Measurements from ENCODE around the gene C20orf144. TPM values are rescaled to one million over a fixed set of nuclear protein-coding genes. Genes with fewer than 3 reads are reported as not detected.

Gene C20orf144
- total and polyA plus RNA-seq, 9 of the 15 experiments (the other 6 are each of a cell fraction or from before 2014, with no cell fraction given) = 0.04 to 0.23 (median 0.11) TPM; not detected in 2

DNA sequence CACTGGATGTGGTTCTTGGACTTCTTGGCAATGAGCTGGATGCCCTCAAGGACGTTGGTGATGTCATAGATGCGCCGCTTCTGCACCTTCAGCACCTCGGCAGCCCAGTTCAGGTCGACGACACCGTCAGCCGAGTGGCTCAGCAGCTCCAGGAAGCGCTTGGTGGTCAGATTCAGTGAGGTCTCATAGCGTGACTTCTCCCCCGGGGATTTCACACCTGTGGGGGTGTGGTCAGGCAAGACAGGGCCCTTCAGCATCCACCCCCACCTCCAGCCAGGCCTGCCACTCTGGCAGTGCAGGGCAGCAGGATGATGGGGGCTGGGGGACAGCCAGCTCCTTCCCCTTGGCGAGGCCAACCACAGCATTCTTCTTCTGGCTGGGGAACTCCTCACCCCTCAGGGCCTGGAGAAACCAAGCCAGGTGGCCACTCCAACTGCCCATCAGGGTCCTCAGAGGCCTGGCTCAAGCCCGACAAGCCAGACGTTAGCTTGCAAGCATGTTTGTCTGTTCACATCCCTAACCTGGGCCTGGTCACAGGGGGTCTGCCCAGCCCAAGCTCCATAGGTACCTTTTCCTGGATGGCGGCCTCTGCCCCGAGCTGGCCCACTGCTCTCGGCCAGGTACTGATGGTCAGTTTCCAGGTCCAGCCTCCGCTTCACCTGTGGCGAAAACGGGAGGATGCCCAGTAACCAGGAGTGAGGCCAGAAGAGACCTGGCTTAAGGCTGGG is 17.8 kb downstream of the C20orf144 start:
- H3K27me3 ChIP-seq (ENCODE audit: control insufficient read depth in 2 of 2, insufficient read depth in 2 of 2, low read length in 2 of 2) = no peaks in the 10 kb centered on the region
- peaks cover 6 to 44% of the 10 kb centered on the region in 2 experiments for H3K4me1 ChIP-seq (replicated peaks in 1 of 2; ENCODE audit: control insufficient read depth in 2 of 2, insufficient read depth in 2 of 2, low read length in 2 of 2)
- no peak for TF ChIP-seq ZNF695 (CRISPR knock-in tag; IDR thresholded peaks at IDR 0.05)
- TF ChIP-seq, protein P1, sequence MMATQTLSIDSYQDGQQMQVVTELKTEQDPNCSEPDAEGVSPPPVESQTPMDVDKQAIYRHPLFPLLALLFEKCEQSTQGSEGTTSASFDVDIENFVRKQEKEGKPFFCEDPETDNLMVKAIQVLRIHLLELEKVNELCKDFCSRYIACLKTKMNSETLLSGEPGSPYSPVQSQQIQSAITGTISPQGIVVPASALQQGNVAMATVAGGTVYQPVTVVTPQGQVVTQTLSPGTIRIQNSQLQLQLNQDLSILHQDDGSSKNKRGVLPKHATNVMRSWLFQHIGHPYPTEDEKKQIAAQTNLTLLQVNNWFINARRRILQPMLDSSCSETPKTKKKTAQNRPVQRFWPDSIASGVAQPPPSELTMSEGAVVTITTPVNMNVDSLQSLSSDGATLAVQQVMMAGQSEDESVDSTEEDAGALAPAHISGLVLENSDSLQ (IDR thresholded peaks at IDR 0.05) = no peak
- TF ChIP-seq POLR2B (IDR thresholded peaks at IDR 0.05; ENCODE audit: low read depth, partially characterized antibody) = no peak
- TF ChIP-seq XRCC5 (IDR thresholded peaks at IDR 0.05; ENCODE audit: low read depth, low read length) = no peak
- no peak for TF ChIP-seq NELFE (IDR thresholded peaks at IDR 0.05; ENCODE audit: insufficient read depth, insufficient read length)
- no peak for TF ChIP-seq ZNF263 (CRISPR knock-in tag; IDR thresholded peaks at IDR 0.05; ENCODE audit: borderline replicate concordance)
- TF ChIP-seq CREM (IDR thresholded peaks at IDR 0.05; ENCODE audit: low read depth) = no peak
- TF ChIP-seq NFE2L1 (tag; IDR thresholded peaks at IDR 0.05; ENCODE audit: borderline replicate concordance, low read depth) = no peak
- TF ChIP-seq, protein P2, sequence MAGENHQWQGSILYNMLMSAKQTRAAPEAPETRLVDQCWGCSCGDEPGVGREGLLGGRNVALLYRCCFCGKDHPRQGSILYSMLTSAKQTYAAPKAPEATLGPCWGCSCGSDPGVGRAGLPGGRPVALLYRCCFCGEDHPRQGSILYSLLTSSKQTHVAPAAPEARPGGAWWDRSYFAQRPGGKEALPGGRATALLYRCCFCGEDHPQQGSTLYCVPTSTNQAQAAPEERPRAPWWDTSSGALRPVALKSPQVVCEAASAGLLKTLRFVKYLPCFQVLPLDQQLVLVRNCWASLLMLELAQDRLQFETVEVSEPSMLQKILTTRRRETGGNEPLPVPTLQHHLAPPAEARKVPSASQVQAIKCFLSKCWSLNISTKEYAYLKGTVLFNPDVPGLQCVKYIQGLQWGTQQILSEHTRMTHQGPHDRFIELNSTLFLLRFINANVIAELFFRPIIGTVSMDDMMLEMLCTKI (IDR thresholded peaks at IDR 0.05; ENCODE audit: partially characterized antibody) = no peak
- no peak for TF ChIP-seq ELF4 (CRISPR knock-in tag; IDR thresholded peaks at IDR 0.05)
- TF ChIP-seq ZNF24 (IDR thresholded peaks at IDR 0.05) = no peak
- no peak for TF ChIP-seq EZH2 (IDR thresholded peaks at IDR 0.05; ENCODE audit: borderline replicate concordance, low read depth, low read length)
- TF ChIP-seq TCF3 (CRISPR knock-in tag; IDR thresholded peaks at IDR 0.05) = no peak
- TF ChIP-seq NCOR1 (IDR thresholded peaks at IDR 0.05) = no peak
- TF ChIP-seq POLR2G (IDR thresholded peaks at IDR 0.05; ENCODE audit: low read depth, low read length) = peak; percentile 56; the same call in 1 of the 2 replicates
- no peak for TF ChIP-seq SOX6 (IDR thresholded peaks at IDR 0.05)
- TF ChIP-seq, protein P3, sequence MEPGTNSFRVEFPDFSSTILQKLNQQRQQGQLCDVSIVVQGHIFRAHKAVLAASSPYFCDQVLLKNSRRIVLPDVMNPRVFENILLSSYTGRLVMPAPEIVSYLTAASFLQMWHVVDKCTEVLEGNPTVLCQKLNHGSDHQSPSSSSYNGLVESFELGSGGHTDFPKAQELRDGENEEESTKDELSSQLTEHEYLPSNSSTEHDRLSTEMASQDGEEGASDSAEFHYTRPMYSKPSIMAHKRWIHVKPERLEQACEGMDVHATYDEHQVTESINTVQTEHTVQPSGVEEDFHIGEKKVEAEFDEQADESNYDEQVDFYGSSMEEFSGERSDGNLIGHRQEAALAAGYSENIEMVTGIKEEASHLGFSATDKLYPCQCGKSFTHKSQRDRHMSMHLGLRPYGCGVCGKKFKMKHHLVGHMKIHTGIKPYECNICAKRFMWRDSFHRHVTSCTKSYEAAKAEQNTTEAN (CRISPR knock-in tag; IDR thresholded peaks at IDR 0.05) = no peak
- TF ChIP-seq FOXP1 (CRISPR knock-in tag; IDR thresholded peaks at IDR 0.05) = no peak

More for the DNA sequence above, 17.8 kb downstream of the C20orf144 start:
- no peaks in the 10 kb centered on the region for H3K9me3 ChIP-seq (replicated peaks; ENCODE audit: control insufficient read depth, insufficient read depth, low read depth, low read length)
- H3K4me2 ChIP-seq (ENCODE audit: insufficient read depth, low read length) = no peak overlapping the region
- FAIRE-seq (no peak), ATAC-seq (no peak), DNase-seq (ENCODE audit: extremely low read depth in 1 of 4, low spot score in 3 of 4) (peak in 1 of 4 experiments; percentile 7)
- H3K27ac ChIP-seq (ENCODE audit: extremely low read depth, low read depth, low read length) = no peak overlapping the region
- no peak overlapping the region for H3K4me3 ChIP-seq
- H3K79me2 ChIP-seq (ENCODE audit: control insufficient read depth, insufficient read depth, low read length) = peaks cover 28% of the 10 kb centered on the region
- H3K9ac ChIP-seq (ENCODE audit: insufficient read depth in 1 of 2, low read depth in 2 of 2, low read length in 2 of 2) = peak overlapping the region in 1 of 2 experiments; percentile 61; a peak in 2 of 4 replicates
- POLR2A ChIA-PET = interaction anchor here (0.5 to 2.2 kb wide), 11 partner anchors 9 to 493 kb away, joined by 3 to 11 read pairs (median 4); partner anchors contain the start of genes ACTL10, PXMP4 and ZNF341
- intact Hi-C loops (cut with micrococcal nuclease) = no loop called here
- no TSS peak for BruUV-seq (replicated peaks)
- CTCF ChIA-PET (ENCODE audit: low intra/inter-chr PET ratio) = no interaction called here
- no peak overlapping the region for H2AFZ ChIP-seq (ENCODE audit: low read depth, low read length)
- in situ Hi-C loops (cut with MboI) = no loop called here
- peaks cover 57% of the 10 kb centered on the region; the same call in 2 of the 3 replicates for H3K36me3 ChIP-seq (ENCODE audit: control insufficient read depth, insufficient read depth, low read length)
- 91% methylated on average over 19 of the region's 20 CpGs for WGBS (ENCODE audit: insufficient coverage, low coverage, missing lambda C conversion rate)
- peaks cover 22% of the 10 kb centered on the region; the same call in 1 of the 2 replicates for H4K20me1 ChIP-seq (replicated peaks; ENCODE audit: control insufficient read depth, insufficient read depth, low read length)
- H3K9me1 ChIP-seq (ENCODE audit: control insufficient read depth, insufficient read depth, low read length) = no peaks in the 10 kb centered on the region

Data from K562 (cell line).